ENCODE results near the gene SEC61A2.

SEC61A2 gene

DNA sequence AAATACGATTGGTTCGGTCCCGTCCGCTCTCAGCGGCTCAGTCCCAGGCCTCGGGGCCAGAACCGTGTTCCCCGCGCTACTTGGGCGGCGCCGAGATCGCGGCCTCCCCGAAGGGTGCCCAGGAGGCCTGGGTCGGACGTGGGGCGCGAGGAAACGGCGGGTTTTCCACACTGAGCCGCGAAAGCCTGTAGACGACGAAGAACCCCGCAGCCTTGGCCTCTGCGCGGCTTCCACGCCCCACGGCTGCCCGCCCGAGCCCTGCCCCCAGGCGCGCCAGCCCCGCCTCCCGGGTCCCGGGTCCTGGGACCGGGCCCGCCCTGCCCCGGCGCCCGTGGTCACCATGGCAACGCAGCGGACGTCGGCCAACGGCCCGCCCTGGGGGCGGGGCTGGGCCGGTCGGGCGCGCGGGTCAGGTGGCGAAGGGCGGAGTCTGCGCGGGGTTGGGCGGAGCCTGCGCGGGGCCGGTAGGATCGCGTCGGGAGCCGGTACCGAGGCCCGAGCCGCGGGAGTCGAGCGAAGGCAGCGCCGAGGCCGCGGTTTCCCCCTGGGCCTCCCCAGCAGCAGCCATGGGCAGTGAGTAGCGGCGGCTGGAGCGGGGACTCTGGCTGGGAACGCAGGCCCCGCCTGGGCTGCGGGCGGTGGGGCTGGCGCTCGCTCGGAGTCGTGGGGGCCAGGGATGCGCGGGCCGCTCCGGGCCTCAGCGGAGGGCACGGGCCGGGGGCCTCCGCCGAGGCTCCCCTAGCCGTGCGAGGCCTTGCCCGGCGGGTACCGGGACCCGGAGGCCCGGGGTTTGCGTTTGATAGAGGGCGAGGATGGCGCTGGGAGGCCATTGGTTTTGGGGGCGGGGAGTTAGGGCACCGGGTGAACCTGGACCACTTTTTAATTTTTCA lies at the start of gene SEC61A2:
TSS of gene SEC61A2 (plus strand) at position 456 of the 890 bp plus-strand sequence. CDS start at position 567, 111 bp downstream.
- peak; percentile 98 for DNase-seq

DNA sequence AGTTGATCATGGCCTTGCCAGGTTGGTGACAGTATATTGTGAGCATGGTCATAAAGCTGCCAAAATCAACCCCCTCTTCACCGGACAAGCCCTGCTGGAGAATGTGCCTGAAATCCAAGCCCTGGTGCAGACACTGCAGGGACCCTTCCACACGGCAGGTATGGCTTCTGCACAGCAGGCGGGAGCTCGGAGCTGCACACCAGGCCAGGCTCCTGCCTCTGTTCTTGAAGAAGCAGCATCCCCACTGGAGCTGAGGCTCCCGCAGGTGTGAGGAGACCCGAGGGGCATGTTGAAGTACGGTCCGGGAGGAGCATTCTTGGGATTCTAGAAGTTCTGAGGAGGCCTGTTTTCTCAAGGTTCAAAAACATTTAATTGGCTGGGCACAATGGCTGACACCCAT lies 48.0 kb upstream of the SEC61A2 start:
- no peak for DNase-seq

DNA sequence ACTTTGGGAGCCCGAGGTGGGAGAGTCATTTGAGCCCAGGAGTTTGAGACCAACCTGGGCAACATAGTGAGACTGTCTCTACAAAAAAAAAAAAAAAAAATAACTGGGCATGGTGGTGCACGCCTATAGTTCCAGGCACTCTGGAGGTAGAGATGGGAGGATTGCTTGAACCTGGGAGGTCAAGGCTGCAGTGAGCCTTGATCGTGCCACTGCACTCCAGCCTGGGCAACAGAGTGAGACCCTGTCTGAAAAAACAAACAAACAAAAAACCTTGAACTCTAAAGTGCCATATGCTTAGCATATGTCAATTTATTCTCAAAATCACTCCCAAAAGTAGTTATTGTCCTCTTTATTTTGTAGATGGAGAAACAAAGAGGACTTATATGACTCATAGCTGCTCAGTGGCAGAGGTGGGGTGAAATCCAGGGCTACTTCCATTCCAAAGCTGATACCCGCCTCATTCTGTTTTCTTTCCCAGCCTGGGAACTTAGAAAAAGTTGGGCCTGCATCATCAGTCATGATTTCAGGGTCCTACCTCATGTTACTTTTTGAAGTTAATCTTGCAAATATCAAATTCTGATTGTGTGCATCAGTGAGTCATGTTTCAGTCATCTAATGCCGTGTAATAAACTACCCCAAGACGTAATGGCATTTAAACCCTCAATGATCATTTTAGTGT lies 47.5 kb upstream of the SEC61A2 start:
- DNase-seq, result no peak

DNA sequence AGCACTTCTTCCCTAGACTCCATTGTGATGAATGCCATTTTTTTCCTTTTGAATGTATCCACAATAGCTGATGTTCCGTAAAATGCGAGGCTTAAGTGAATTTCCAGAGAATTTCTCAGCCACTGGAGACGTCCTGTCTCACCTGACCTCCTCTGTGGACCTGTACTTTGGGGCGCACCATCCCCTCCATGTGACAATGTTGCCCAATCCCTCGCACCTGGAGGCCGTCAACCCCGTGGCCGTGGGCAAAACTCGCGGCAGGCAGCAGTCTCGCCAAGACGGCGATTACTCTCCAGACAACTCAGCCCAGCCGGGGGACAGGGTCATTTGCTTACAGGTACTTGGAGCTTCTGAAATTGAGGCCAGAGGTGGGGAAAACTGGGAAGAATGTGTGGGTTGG lies 40.6 kb upstream of the SEC61A2 start:
- no peak for DNase-seq

DNA sequence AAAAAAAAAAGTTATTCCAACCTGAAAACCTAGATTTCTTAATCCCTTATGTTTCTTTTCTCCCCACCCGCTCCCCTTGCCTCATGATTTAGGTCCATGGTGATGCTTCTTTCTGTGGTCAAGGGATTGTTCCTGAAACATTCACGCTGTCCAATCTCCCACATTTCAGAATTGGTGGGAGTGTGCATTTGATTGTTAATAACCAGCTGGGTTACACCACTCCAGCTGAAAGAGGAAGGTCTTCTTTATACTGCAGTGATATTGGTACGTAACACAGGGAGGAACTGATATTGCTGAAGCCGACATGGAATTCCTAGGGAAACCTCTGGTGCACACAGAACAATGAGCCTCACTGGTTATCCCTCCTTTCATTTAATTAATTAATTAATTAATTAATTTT lies 38.1 kb upstream of the SEC61A2 start:
- no peak for DNase-seq

DNA sequence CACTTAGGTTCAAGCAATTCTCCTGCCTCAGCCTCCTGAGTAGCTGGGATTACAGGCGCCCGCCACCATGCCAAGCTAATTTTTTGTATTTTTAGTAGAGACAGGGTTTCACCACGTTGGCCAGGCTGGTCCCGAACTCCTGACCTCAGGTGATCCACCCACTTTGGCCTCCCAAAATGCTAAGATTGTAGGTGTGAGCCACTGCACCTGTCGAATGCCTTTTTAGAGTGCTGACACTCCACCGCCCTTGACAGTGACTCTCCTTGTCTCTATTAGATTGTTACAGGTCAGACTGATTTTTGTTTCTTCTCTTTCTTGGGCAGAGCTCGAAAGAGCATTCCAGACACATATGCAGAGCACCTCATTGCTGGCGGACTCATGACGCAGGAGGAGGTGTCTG lies 32.1 kb upstream of the SEC61A2 start:
- DNase-seq, result peak; percentile 5

DNA sequence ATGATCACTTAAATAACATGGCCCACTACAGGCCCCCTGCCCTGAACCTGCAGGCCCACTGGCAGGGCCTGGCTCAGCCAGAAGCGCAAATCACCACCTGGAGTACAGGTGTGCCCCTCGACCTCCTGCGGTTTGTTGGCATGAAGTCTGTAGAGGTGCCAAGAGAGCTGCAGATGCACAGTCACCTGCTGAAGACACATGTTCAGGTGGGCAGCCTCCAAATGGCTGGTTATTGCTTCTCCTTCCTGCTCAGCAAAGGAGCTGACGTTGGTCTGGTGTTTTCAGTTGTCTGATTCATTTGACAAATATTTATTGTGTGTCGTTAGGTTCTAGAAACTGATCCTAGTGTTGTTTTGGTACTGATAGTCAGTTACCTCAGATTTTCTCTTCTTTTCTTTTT lies 31.7 kb upstream of the SEC61A2 start:
- peak; percentile 15 for DNase-seq

DNA sequence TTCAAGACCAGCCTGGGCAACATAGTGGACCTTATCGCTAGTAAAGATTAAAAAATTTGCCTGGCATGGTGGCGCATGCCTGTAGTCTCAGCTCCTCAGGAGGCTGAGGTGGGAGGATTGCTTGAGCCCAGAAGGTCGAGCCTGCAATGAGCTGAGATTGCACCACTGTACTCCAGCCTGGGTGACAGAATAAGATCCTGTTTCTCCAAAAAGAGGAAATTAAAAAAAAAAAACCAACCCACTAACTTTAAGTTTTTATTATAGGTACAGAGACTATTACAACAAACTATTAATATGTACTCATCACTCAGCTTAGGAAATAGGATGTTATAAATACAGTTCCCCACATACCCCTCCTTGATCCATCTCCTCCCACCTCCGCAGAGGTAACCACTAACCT lies 30.5 kb upstream of the SEC61A2 start:
- DNase-seq, result no peak

DNA sequence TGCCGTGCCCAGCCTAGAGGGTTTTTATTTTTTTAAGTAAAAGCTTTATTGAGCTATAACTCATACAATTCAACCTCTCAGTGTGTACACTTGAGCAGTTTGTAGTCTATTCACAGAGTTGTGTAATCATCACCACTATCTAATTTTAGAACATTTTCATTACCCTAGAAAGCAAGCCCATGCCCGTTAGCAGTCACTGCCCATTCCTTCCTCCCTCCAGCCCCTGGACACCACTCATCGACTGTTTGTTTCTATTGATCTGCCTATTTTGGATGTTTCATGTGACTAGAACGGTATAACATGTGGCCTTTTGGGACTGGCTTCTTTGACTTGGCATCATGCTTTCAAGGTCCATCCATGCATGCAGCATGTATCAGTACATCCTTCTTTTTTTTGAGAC lies 25.7 kb upstream of the SEC61A2 start:
- no peak for DNase-seq

DNA sequence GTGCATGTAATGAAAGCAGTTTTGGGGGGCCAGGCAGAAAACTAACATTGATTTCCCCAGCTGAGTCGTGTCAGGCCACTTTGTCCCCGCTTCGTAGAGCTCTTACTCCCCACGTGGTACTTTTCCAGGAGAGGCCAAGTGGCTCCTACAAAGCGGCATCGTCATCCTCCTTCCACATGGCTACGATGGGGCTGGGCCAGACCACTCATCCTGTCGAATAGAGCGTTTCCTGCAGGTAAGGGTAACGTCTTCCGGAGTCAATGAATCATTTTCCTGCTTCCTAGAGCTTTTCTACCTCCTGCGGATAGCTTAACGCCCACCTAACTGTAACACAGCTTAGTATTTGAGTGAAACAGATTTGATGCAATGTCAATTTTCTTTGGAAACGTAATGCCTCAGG lies 21.7 kb upstream of the SEC61A2 start:
- no peak for DNase-seq

DNA sequence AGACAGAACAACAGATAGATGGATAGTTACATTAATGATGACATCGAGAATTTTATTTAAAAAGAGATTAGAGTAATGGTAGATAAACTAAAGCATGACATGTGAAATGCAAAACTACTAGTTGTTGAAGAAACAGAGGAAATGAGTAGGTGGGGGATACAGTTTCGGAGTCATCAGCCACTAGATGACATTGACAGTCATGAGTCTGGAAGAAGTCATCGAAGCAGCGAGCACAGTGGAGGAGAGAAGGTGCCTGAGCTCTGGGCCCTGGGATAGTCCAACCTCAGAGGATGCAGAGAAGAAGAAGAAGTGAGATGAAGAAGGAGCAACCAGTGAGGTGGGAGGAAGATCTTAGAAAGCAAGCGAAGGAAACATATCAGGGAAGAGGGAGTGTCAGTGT lies 20.2 kb upstream of the SEC61A2 start:
- DNase-seq, result no peak

DNA sequence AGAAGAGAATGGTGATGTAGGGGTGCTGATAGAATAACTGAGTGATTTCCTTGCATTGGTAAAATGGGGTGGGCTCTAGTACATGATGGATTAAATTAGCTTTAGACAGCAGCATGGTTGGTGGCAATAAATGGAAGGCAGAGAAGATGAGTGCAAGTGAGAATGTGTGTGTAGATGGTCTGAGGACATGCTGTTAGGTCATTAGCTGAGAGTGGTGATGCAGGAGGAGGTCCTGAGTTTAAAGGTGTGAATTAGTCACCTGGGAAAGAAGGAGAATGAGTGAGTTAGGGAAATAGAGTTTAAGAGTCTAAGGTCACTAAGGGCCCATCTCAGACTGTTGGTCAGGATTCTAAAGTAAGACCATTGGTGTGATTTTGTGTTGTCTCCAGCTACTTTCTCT lies 17.9 kb upstream of the SEC61A2 start:
- no peak for DNase-seq

DNA sequence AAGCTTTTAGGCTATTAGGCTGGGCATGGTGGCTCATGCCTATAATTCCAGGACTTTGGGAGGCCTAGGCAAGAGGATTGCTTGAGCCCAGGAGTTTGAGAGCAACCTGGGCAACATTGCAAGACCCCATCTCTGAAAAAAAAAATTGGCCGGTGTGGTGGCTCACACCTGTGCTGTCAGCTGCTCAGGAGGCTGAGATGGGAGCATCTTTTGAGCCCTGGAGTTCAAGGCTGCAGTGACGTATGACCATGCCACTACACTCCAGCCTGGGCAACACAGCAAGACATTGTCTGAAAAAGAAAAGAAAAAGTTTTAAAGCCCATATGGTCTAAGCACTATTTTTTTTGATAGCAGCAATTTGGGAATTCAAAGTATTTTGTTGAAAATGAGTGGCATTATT lies 15.8 kb upstream of the SEC61A2 start:
- no peak for DNase-seq

DNA sequence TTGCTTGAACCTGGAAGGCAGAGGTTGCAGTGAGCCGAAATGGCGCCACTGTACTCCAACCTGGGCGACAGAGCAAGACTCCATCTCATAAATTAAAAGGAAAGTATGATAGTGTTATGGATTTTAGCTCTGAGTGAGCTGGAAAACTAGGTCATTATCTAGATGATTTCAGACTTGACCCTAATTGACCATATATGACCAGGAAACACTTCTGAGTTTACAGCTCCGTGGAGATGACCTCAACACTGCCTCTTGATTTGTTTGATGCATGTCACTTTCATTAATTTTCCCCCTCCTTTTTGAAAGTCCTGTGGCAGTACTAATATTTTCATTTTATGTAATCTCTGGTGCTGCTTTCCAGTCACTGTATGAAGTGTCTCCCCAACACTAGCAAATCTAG lies 7.8 kb upstream of the SEC61A2 start:
- DNase-seq, result no peak

DNA sequence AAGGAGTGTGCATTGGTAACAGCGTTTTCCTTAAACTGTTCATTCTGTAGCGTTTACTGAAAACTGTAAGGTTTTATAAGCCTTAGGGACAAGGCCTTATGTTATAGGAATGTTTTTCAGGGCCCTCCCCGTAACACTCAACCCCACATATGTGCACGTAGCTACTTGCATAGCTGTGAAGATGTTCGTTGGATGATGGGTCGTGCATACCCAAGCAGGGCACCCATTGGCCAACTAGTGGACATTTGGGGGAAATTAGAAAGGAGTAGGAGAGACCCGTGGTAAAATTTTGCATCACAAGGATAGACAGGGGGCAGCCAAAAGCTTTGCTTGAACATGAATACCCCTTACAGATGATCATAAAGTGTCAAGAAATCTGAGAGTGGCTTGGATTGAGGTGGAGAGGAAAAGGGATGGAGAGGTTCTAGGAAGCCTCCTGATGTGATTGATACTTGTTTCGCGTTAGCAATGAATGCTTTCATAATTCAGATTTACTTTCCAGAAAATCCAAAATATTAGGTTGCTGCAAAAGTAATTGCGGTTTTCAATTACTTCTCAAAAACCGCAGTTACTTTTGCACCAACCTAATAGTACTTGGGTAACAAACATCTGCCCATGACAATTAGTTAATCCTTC lies 878 bp downstream of the SEC61A2 start:
- DNase-seq, result peak; percentile 73

DNA sequence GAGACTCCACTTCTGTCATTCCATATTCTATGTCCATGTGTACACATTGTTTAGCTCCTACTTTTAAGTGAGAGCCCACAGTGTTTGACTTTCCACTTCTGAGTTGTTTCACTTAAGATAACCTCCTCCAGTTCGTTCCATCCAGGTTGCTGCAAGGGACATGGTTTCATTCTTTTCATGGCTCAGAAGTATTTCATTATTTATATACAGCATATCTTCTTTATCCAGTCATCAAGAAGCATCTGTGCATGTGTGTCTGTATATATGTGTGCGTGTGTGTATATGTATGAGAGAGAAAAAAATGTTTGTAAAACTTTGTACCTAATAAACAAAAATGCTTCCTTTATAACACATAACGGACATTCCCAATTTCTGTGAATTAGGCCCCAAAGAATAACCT lies 6.2 kb downstream of the SEC61A2 start:
- DNase-seq, result no peak

DNA sequence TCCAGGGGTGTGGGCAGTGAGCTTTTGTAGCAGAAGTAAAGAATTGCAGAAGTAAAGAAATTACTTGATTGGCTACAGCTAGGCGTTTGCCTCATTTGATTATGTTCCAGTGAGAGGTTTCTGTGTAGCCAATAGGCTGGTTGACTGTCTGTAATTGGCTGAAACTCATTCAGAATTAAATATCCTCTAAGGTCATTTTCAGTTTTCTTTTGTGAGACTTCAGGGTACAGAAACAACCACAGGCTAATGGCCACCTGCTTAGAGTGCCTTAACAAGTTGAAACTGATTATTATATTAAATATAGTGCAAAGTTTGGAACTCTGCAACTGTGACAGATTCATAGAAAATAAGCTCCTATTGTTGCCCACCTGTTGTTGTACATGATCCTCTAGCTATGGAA lies 10.6 kb downstream of the SEC61A2 start:
- no peak for DNase-seq

DNA sequence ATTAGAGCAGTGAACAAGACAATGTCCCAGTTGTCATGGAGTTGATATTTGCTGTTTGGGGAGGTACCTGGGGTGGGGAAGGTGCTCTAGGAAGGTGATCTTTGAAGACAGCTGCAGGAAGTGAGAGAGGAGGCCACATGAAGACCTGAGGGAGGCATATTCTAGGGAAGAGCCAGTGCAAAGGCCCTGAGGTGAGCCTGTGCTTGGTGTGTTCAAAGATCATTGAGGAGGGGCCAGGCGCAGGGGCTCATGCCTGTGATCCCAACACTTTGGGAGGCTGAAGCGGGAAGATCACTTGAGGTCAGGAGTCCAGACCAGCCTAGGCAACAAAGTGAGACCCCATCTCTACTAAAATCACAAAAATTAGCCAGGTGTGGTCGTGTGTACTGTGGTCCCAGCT lies 15.1 kb downstream of the SEC61A2 start:
- no peak for DNase-seq

DNA sequence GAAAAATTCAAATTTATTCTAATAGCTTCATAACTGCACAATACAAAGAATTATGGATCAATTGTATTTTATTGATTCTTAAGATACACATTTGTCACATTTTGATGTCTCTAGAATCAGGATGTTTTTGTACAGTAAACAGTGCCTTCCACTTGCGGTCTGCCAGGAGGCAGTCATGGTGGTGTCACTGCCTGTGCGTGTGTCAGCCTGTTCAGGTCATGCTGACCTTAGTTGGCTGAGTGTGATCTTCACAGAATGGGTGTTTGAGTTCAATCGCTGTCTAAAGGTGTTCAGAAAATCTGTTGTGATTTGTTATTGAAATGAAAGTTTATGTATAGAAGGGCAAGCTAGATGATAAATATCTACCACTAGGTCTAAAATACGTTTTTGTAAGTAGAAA lies 20.7 kb downstream of the SEC61A2 start:
- DNase-seq, result no peak

DNA sequence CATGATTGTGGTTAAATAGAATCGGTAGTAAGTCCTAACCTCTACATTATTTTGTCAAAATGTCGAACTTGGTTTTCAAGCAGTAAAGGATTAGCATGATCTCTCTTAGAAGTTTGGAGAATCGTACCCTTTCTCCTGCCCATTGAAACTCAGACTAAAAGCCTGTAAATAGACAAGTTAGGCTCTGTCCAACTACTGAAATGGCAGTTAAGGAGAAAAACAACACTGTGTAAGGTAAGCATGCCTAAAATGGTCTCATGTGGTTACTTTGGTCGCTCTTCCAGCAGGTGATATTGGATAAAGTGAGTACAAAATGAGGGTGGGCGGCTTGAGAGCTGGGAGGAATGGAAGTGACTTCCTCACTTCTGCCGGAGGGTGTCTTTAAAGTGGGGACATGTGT lies 25.0 kb downstream of the SEC61A2 start:
- DNase-seq, result no peak

DNA sequence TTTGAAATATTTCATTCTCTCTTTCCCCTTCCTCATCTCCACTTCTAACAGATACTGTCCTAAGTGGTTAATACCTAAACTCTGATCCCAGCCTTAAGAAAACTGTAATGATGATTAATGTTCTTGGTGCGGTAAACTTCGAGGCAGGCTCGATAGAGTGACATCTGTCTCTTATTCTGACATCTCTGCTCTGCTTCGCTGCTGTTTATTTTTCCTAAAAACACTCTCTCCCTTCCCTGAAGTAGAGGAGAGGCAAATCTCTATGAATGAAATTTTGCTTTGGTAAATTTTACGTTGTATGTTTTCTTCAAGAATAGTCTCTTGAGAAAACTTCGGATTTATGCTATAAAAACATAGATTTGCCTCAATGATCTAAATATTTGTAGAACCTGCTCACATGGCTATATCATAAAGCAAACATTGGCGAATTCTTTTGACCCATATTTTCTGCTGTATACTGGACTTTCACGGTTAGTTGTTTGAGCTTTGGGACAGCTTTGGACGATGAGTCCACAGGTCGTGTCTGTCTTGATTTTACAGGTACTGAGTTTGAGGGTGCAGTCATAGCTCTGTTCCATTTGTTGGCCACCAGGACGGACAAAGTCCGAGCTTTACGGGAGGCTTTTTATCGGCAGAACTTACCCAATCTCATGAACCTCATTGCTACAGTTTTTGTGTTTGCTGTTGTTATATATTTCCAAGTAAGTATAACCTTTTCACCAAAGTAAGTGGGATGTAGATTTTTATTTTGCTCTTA lies 27.1 kb downstream of the SEC61A2 start:
- DNase-seq, result no peak

DNA sequence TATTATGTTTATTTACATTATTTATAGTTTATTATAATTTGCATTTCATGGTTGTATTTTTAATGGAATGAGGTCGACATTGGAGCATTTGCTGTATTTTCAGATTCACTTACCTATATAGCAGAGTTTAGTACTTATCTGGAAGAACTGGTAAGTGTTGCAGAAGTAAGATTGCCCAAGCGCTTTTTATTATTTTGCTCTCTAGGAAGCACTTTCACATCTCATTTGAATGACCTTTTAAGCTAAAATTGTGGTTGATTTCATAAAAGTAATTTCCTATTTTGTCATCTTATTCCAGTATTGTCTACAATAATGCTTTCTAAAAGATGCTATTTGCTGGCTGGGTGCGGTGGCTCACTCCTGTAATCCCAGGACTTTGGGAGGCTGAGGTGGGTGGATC lies 28.6 kb downstream of the SEC61A2 start:
- no peak for DNase-seq

DNA sequence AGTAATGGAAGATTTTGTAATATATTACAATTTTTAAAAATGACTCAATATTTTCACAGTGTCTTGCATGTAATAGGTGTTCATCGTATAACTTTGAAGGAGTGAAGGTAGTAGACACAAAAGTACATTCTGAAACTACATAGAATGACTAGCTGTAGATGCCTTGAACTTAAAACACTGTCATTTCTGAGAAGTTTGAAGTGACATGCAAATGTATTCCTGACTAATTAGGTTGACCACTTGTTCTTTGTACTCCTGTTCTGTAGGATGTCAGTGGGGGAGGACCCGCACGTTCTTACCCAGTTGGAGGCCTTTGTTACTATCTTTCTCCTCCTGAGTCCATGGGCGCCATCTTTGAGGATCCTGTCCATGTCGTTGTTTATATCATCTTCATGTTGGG lies 31.2 kb downstream of the SEC61A2 start:
- no peak for DNase-seq
